Skeletal muscle tissue (tissue), 4 donors: ENCODE results near the gene TMEFF1. TPM values are rescaled to one million over a fixed set of nuclear protein-coding genes. Genes with fewer than 3 reads are reported as not detected.
"Not testable (repeated sequence)": the region's sequence is repeated elsewhere in the genome, so short reads cannot be mapped to it uniquely, and the experiment has no call there.

Source experiments
- H3K27ac ChIP-seq: one replicate; pipeline ENCODE4 v1.7.0; 2013; ENCODE audit warnings: mild to moderate bottlenecking, low read depth, low read length, inconsistent platforms
- H3K27me3 ChIP-seq, 3 donors: one replicate each; pipeline ENCODE4 v1.7.0; 2013; ENCODE audit warnings: low read length in 3 of 3; ENCODE audit not compliant: control insufficient read depth in 3 of 3, insufficient read depth in 3 of 3
- H3K36me3 ChIP-seq, 3 donors: one replicate each; pipeline ENCODE4 v1.7.0; 2013; ENCODE audit warnings: low read length in 3 of 3; ENCODE audit not compliant: control insufficient read depth in 3 of 3, insufficient read depth in 3 of 3
- H3K4me1 ChIP-seq, 3 donors: one replicate each; pipeline ENCODE4 v1.7.0; 2013; ENCODE audit warnings: low read length in 3 of 3, mild to moderate bottlenecking in 3 of 3; ENCODE audit not compliant: control insufficient read depth in 3 of 3, insufficient read depth in 3 of 3
- H3K4me3 ChIP-seq, 3 donors: one replicate each; pipeline ENCODE4 v1.7.0; 2013; ENCODE audit warnings: low read length in 3 of 3
- H3K9ac ChIP-seq, 3 donors: one replicate each; pipeline ENCODE4 v1.7.0; 2013; ENCODE audit warnings: low read length in 3 of 3, mild to moderate bottlenecking in 3 of 3, moderate library complexity in 2 of 3, low read depth in 1 of 3
- H3K9me3 ChIP-seq, 3 donors: one replicate each; pipeline ENCODE4 v1.7.0; 2013; ENCODE audit warnings: low read length in 3 of 3; ENCODE audit not compliant: control insufficient read depth in 3 of 3
- total RNA-seq: library from RNA; depleted of rRNA; stranded (reverse); fragments of >200 nt; gene quantifications from one replicate; pipeline ENCODE4 v1.2.3, GENCODE V29; 2014
- donor health status: Osteomylitis.

The TMEFF1 gene
- total RNA-seq, 1 donor from 2014 or later, result not detected

GRCh38 chr9:100436571-100436970 lies 36.4 kb upstream of the TMEFF1 start:
- Histone ChIP-seq H3K27ac (no peak overlapping the region), H3K27me3 (no peaks in the 10 kb centered on the region), H3K4me1 (peaks cover 10 to 39% (median 13%) of the 10 kb centered on the region in 3 donors), H3K36me3 (no peaks in the 10 kb centered on the region), H3K9ac (no peak overlapping the region), H3K4me3 (no peak overlapping the region), H3K9me3 (no peaks in the 10 kb centered on the region)

DNA sequence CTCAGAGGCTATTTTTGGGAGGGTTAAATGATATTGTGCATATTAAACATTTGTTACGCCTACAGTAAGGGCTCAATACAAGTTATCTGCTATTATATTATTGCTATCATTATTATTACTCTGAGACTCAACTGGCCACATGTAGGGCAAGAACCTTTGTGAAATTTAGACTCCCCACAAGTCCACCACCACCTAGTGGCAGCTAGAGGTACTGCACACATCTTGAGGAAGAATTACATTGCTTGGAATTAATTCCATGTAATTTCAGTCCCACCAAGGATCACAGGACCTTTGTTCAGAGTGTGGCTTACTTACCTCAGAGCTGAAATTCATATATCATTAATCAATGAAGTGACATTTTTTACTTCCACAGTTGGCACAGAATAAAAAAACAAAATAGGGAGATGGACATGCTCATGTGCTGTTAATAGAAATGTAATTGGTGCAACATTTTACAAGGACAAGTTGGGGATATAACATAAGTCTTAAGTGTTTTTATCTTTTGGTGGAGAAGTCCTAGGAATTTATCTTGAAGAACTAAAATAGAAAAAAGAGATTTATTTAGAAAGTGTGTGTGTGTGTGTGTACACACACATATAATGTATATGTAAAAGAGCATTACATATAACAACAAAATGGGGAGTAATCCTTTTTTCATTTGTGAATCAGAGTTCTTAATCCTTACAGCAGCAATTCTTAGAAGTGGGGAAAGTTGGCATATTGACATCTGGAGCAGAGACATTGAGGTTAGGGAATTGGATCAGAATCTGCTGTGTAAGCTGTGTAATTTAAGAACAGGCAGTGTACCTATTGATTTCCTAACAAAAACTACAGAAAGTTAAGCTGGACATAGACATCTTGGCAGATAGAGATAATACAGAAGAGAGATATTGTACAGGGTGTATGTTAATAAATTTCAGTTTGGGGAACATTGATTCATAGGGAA lies 34.8 kb upstream of the TMEFF1 start:
- H3K4me1 ChIP-seq, result peaks cover 10 to 25% (median 13%) of the 10 kb centered on the region in 3 donors
- peaks cover 0 to 4% (median 0%) of the 10 kb centered on the region in 3 donors for H3K36me3 ChIP-seq
- H3K27me3 ChIP-seq, result no peaks in the 10 kb centered on the region
- H3K9ac ChIP-seq, result no peak overlapping the region
- H3K27ac ChIP-seq, result peak overlapping the region; percentile 64
- no peak overlapping the region for H3K4me3 ChIP-seq
- H3K9me3 ChIP-seq, result no peaks in the 10 kb centered on the region

- no peaks in the 10 kb centered on the region for H3K9me3 ChIP-seq
- no peak overlapping the region for H3K4me3 ChIP-seq
- peaks cover 10 to 27% (median 13%) of the 10 kb centered on the region in 3 donors for H3K4me1 ChIP-seq
- H3K36me3 ChIP-seq, result peaks cover 0 to 4% (median 0%) of the 10 kb centered on the region in 3 donors
- H3K27ac ChIP-seq, result peak overlapping the region; percentile 64
- no peaks in the 10 kb centered on the region for H3K27me3 ChIP-seq
- H3K9ac ChIP-seq, result no peak overlapping the region
Observed at GRCh38 chr9:100440071-100440470, 32.9 kb upstream of the TMEFF1 start.

- not testable (repeated sequence) for H3K9me3 ChIP-seq, H3K36me3 ChIP-seq, H3K4me3 ChIP-seq, H3K27me3 ChIP-seq, H3K9ac ChIP-seq
- Histone ChIP-seq H3K4me1 (peaks cover 10 to 27% (median 13%) of the 10 kb centered on the region in 3 donors), H3K27ac (peak overlapping the region; percentile 64)
Observed at GRCh38 chr9:100440487-100440886, 32.5 kb upstream of the TMEFF1 start.

GRCh38 chr9:100441911-100442361 lies 31.0 kb upstream of the TMEFF1 start:
- Histone ChIP-seq H3K27ac (no peak overlapping the region), H3K4me3 (no peak overlapping the region), H3K9ac (no peak overlapping the region), H3K36me3 (peaks cover 0 to 4% (median 0%) of the 10 kb centered on the region in 3 donors), H3K27me3 (no peaks in the 10 kb centered on the region), H3K4me1 (peaks cover 13 to 27% (median 13%) of the 10 kb centered on the region in 3 donors), H3K9me3 (no peaks in the 10 kb centered on the region)

DNA sequence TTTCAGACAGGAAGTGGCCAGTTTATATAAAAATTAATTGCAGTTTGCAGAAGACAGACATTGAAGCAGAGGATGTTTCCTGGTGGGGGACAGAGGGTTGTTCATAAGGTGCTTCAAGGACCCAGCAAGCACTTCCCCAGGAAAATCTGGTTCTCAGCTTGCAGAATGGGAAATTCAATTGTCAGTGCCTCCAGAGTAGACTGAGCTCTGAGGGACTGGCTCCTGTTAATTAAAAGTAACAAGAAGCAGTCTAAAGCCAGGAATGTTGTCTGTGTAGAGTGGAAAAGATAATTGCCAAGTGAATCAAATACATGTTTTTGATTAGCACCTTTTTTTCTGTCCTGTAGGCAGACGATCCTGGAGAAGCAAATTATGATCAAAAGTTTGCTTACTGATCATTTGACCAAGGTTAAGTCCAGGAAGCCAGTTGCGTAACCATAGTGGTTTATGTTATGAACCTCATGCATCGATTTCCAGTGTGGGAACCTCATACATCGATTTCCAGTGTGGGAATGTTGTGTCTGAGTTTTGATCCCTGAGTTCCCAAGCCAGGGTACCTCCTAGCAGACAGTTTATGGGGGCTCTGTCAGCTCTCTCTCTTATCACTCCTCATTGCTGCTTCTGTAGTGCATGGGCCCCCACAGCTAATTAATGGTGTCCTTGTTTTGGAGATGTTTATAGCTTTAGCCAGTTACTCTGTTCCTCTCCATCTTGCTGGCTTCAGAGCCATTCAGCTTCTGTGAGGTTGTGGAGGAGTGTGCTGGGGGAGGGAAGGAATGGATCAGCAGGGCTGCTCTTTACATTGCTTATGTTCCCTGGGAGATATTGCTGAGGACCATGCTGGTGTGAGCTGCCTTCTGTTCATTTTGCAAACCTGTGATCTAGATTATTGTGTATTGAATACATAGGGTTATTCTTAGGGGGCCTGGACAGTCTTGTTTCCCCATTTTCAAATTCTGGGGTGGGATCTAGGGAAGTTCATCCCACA lies 28.9 kb upstream of the TMEFF1 start:
- Histone ChIP-seq H3K4me1 (peaks cover 6 to 15% (median 7%) of the 10 kb centered on the region in 3 donors), H3K9ac (no peak overlapping the region), H3K27me3 (no peaks in the 10 kb centered on the region), H3K4me3 (no peak overlapping the region), H3K36me3 (peaks cover 0 to 4% (median 0%) of the 10 kb centered on the region in 3 donors), H3K9me3 (no peaks in the 10 kb centered on the region), H3K27ac (peak overlapping the region; percentile 18)

GRCh38 chr9:100445161-100445902 lies 27.6 kb upstream of the TMEFF1 start:
- Histone ChIP-seq H3K36me3 (peaks cover 0 to 4% (median 0%) of the 10 kb centered on the region in 3 donors), H3K4me3 (no peak overlapping the region), H3K27ac (peak overlapping the region; percentile 26)

GRCh38 chr9:100445903-100446549 lies 26.9 kb upstream of the TMEFF1 start:
- no peaks in the 10 kb centered on the region for H3K27me3 ChIP-seq
- H3K9ac ChIP-seq, result no peak overlapping the region
- peak overlapping the region; percentile 26 for H3K27ac ChIP-seq
- H3K4me3 ChIP-seq, result no peak overlapping the region
- H3K4me1 ChIP-seq, result peaks cover 0 to 6% (median 3%) of the 10 kb centered on the region in 3 donors
- H3K36me3 ChIP-seq, result peaks cover 0 to 4% (median 2%) of the 10 kb centered on the region in 3 donors
- no peaks in the 10 kb centered on the region for H3K9me3 ChIP-seq

More at GRCh38 chr9:100445161-100445902, 27.6 kb upstream of the TMEFF1 start:
- Histone ChIP-seq H3K27me3 (no peaks in the 10 kb centered on the region), H3K9me3 (no peaks in the 10 kb centered on the region), H3K4me1 (peaks cover under 1 to 6% (median 3%) of the 10 kb centered on the region in 3 donors), H3K9ac (no peak overlapping the region)

GRCh38 chr9:100447041-100447440 lies 25.9 kb upstream of the TMEFF1 start:
- H3K4me1 ChIP-seq, result peaks cover 0 to 6% (median 3%) of the 10 kb centered on the region in 3 donors
- no peak overlapping the region for H3K4me3 ChIP-seq
- H3K27me3 ChIP-seq, result no peaks in the 10 kb centered on the region
- H3K9me3 ChIP-seq, result no peaks in the 10 kb centered on the region
- H3K9ac ChIP-seq, result no peak overlapping the region
- H3K36me3 ChIP-seq, result peaks cover 2 to 8% (median 8%) of the 10 kb centered on the region in 3 donors
- H3K27ac ChIP-seq, result no peak overlapping the region
